IMR-90 (cell line): ENCODE measurements around the gene RSAD1.

Experiments used
- BHLHE40 ChIP-seq: fragments of 150-350 bp; IDR thresholded peaks from 2 replicates; pipeline ENCODE4 v1.6.1; 2016; ENCODE audit warnings: mild to moderate bottlenecking, low read depth, low read length
- CEBPB ChIP-seq: IDR thresholded peaks from 2 replicates; pipeline ENCODE4 v1.6.1; 2012; ENCODE audit warnings: low read depth, low read length, improper control_type of control experiment
- FOS ChIP-seq: fragments of 150-350 bp; IDR thresholded peaks from 2 replicates; pipeline ENCODE4 v1.6.1; 2016; ENCODE audit warnings: low read depth, low read length
- MAZ ChIP-seq: IDR thresholded peaks from 2 replicates; pipeline ENCODE4 v1.6.1; 2012; ENCODE audit warnings: low read depth, mild to moderate bottlenecking, low read length, improper control_type of control experiment, moderate library complexity, borderline replicate concordance
- MXI1 ChIP-seq: IDR thresholded peaks from 2 replicates; pipeline ENCODE4 v1.6.1; 2012; ENCODE audit warnings: low read depth, mild to moderate bottlenecking, low read length, moderate library complexity, borderline replicate concordance
- POLR2A ChIP-seq: IDR thresholded peaks from 2 replicates; pipeline ENCODE4 v1.6.1; 2012; ENCODE audit warnings: mild to moderate bottlenecking, low read depth, low read length
- RAD21 ChIP-seq: IDR thresholded peaks from 2 replicates; pipeline ENCODE4 v1.6.1; 2012; ENCODE audit warnings: low read length, improper control_type of control experiment
- RCOR1 ChIP-seq: IDR thresholded peaks from 2 replicates; pipeline ENCODE4 v1.6.1; 2012; ENCODE audit warnings: mild to moderate bottlenecking, low read length, improper control_type of control experiment; ENCODE audit not compliant: insufficient replicate concordance
- RFX5 ChIP-seq: IDR thresholded peaks from 2 replicates; pipeline ENCODE4 v1.8.0; 2012; ENCODE audit warnings: low read depth, mild to moderate bottlenecking, low read length, moderate library complexity
- SMC3 ChIP-seq: fragments of 150-350 bp; IDR thresholded peaks from 2 replicates; pipeline ENCODE4 v1.6.1; 2016; ENCODE audit warnings: low read depth, mild to moderate bottlenecking, antibody characterized with exemption, low read length, moderate library complexity
- TF ChIP-seq, protein P1 (sequence below): conservative IDR thresholded peaks from 2 replicates; pipeline ENCODE4 v1.5.1; 2012; ENCODE audit warnings: mild to moderate bottlenecking, low read depth, low read length, improper control_type of control experiment
- TF ChIP-seq, protein P2 (sequence below): fragments of 150-350 bp; IDR thresholded peaks from 2 replicates; pipeline ENCODE4 v1.6.1; 2017; ENCODE audit warnings: mild to moderate bottlenecking, antibody characterized with exemption, low read length, low read depth

DNA sequence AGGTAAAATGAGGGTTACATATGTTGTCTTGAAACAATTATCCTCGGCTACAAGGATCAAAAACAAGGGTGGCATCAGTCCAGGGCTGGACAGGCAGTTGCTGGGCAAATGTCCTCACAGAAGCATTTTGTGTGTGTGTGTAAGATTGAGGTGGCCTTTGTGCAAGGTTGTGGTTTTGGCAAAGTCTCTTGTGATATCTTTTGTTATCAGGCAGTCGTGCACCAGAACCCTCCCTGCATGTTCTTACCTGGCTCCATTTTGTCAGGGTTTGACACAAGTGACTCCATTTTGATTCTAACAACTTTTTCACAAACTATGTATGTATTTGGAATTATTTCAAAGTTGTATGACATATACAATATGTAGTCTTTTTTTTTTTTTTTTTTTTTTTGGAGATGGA lies 30.0 kb upstream of the RSAD1 start:
- TF ChIP-seq BHLHE40: no peak
- TF ChIP-seq, protein P1, sequence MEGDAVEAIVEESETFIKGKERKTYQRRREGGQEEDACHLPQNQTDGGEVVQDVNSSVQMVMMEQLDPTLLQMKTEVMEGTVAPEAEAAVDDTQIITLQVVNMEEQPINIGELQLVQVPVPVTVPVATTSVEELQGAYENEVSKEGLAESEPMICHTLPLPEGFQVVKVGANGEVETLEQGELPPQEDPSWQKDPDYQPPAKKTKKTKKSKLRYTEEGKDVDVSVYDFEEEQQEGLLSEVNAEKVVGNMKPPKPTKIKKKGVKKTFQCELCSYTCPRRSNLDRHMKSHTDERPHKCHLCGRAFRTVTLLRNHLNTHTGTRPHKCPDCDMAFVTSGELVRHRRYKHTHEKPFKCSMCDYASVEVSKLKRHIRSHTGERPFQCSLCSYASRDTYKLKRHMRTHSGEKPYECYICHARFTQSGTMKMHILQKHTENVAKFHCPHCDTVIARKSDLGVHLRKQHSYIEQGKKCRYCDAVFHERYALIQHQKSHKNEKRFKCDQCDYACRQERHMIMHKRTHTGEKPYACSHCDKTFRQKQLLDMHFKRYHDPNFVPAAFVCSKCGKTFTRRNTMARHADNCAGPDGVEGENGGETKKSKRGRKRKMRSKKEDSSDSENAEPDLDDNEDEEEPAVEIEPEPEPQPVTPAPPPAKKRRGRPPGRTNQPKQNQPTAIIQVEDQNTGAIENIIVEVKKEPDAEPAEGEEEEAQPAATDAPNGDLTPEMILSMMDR: no peak
- no peak for TF ChIP-seq RAD21
- TF ChIP-seq POLR2A: no peak
- no peak for TF ChIP-seq SMC3
- TF ChIP-seq CEBPB: no peak
- no peak for TF ChIP-seq RCOR1
- TF ChIP-seq, protein P2, sequence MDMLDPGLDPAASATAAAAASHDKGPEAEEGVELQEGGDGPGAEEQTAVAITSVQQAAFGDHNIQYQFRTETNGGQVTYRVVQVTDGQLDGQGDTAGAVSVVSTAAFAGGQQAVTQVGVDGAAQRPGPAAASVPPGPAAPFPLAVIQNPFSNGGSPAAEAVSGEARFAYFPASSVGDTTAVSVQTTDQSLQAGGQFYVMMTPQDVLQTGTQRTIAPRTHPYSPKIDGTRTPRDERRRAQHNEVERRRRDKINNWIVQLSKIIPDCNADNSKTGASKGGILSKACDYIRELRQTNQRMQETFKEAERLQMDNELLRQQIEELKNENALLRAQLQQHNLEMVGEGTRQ: no peak
- no peak for TF ChIP-seq MAZ
- no peak for TF ChIP-seq FOS
- no peak for TF ChIP-seq RFX5
- no peak for TF ChIP-seq MXI1
